Fibroblast of skin of abdomen (primary cell): Measurements from ENCODE around the gene FBXO31. TPM values are rescaled to one million over a fixed set of nuclear protein-coding genes. Genes with fewer than 3 reads are reported as not detected.

Experiments used
- DNase-seq: peaks from one replicate; pipeline ENCODE4 v3.0.0-alpha.2; 2013
- polyA plus RNA-seq, 2 experiments: library from polyadenylated mRNA; unstranded; fragments of 120-200 nt; gene quantifications; one replicate each; pipeline ENCODE4 v1.2.1, GENCODE V29; 2013; ENCODE audit not compliant: insufficient read length in 2 of 2

The FBXO31 gene, protein sequence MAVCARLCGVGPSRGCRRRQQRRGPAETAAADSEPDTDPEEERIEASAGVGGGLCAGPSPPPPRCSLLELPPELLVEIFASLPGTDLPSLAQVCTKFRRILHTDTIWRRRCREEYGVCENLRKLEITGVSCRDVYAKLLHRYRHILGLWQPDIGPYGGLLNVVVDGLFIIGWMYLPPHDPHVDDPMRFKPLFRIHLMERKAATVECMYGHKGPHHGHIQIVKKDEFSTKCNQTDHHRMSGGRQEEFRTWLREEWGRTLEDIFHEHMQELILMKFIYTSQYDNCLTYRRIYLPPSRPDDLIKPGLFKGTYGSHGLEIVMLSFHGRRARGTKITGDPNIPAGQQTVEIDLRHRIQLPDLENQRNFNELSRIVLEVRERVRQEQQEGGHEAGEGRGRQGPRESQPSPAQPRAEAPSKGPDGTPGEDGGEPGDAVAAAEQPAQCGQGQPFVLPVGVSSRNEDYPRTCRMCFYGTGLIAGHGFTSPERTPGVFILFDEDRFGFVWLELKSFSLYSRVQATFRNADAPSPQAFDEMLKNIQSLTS
- polyA plus RNA-seq (2013, experiment 1 of 2; ENCODE audit: insufficient read length): 23.4 TPM
- polyA plus RNA-seq (2013, experiment 2 of 2; ENCODE audit: insufficient read length): 24.3 TPM

GRCh38 chr16:87383505-87384161 is at the start of gene FBXO31:
TSS of gene FBXO31 (minus strand) at chr16:87383776. CDS start at chr16:87383744, 32 bp downstream.
- DNase-seq: peak; percentile 96

DNA sequence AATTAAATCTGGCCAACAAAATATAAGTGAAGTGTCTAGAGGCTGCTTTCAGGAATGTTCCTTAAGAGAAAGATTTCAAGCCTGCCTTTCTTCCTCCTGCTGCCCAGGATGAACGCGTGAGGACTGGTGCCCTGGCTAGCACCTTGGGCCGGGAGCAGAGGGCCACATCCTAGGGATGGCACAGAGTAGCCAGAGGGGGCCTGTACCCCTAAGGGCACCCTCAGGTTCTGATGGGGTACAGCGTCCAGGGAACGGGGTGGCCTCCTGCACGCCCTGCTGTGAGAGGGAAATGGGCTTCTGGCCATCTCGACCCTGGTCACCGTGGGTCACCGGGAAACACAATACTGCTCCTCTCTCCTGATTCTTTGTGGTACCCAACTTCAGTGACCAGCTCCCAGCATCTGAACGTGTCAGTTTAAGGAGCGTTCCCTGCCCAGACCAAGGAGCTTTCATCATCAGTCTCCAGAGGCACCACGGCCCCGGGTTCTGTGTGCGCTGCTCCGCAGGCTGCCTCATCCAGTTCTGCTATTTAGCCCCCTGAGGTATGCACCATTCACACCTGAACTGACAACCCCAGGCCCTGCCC is 48.8 kb upstream of the FBXO31 start:
- DNase-seq: no peak

GRCh38 chr16:87431926-87432325 is 48.4 kb upstream of the FBXO31 start:
- DNase-seq: peak; percentile 79

GRCh38 chr16:87426423-87427215 is 43.0 kb upstream of the FBXO31 start:
- DNase-seq: no peak

- DNase-seq: no peak
These were observed 42.4 kb upstream of the FBXO31 start for GRCh38 chr16:87425941-87426340.

GRCh38 chr16:87424266-87424665 is 40.7 kb upstream of the FBXO31 start:
- DNase-seq: no peak

DNA sequence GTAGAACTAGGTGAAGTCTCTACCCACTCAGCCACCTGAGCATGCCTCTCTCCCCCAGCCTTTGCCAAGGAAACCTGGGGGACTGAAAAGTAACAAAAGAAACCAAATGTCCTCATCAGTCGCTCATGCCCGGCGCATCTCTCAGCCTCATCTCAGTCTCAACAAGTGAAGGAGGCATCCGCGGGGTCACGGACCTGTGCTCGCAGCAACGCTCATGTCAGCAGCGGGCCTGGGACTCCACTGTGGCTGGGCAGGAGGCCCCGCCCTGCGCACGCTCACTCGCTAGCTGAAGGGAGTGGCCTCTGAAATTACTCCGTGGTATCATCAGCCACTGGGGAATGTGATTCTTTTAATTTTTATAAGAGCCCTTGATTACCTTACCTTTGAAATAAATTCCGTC is 39.9 kb upstream of the FBXO31 start:
- DNase-seq: no peak

DNA sequence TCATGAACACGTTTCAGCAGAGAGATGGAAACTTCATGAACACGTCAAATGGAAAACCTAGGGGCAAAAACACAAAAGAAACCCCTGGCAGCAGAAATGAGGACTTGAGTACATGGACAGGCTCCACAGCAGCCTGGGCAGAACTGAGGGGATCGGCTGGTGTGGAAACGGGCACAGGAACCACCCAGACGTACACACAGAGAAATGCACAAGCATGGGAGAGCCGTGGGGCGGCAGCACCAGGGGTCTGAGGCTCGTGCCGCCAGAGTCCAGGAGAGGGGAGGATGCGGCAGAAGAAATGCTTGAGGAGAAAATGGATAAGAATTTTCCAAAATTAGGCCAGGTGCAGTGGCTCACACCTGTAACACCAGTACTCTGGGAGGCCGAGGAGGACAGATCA is 38.5 kb upstream of the FBXO31 start:
- DNase-seq: no peak

- DNase-seq: no peak
These were observed 37.7 kb upstream of the FBXO31 start for GRCh38 chr16:87421003-87421912.

- no peak for DNase-seq
These were observed 36.7 kb upstream of the FBXO31 start for GRCh38 chr16:87420026-87421002.

DNA sequence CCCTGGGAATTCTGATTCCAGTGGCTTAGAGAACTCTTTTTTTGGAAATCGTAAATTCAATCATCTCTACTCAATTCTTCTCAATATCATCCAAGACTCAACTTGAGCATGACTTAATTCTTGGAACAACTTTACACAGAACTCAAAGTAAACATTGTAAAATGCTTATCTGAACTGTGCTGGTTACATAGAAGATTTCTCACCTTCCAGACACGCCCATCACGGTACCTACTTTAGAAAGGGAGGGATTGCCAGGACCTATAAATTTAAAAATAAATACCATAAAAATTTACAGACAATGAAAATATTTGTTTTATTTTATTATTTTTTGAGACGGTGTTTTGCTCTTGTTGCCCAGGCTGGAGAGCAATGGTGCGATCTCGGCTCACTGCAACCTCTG is 35.1 kb upstream of the FBXO31 start:
- DNase-seq: no peak

- DNase-seq: no peak
These were observed 34.6 kb upstream of the FBXO31 start for GRCh38 chr16:87418216-87418615.

DNA sequence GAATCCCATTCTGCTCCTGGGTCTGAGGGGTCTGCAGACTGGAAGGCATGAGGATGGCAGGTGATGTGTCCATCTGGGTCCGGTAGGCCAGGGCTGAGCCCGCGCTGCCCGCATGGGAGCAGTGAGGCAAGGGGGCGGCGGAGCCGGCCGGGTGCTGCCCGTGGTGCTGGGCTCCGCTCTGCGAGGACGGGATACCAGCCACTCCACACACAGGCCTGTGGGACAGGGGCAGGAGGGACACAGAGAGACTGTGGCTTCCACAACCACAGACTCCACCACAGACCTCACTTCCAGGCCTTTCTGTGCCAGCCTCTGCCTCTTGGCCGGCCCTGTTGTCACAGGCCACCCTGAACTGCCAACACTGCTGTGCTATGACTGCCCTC is 33.9 kb upstream of the FBXO31 start:
- DNase-seq: no peak

GRCh38 chr16:87416826-87417527 is 33.4 kb upstream of the FBXO31 start:
- DNase-seq: peak; percentile 59

- DNase-seq: no peak
These were observed 31.9 kb upstream of the FBXO31 start for GRCh38 chr16:87415441-87415840.

GRCh38 chr16:87414251-87414680 is 30.7 kb upstream of the FBXO31 start:
- no peak for DNase-seq

GRCh38 chr16:87412996-87413421 is 29.4 kb upstream of the FBXO31 start:
- DNase-seq: no peak

DNA sequence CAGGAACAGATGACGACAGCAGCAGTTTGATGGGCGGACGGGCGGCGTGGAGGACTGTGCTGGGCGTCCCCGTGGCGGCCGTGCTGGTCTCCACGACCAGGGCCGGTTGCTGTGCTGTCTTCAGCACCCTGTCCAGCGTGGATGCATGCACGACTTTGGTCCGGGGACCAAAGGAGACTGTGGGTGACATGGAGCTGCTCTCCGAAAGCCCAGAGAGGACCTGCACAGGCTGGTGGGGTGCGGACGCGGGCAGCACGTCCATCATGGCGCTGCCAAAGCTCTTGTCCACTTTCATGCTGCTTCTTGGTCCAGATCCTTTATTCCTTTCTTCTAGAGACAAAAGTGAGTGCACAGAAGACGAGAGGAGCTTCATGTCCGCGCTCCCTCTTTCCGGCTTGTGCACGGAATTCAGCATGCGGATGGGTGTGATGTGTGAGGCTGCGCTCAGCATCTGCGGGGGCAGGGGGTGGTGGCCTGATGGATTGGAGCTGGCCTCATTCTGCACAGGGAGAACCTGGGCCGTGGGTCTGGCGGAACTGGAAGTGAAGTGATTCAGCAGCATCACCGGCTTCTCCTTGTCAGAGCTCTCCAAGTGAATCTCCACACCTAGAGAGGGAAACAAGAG is 28.9 kb upstream of the FBXO31 start:
- DNase-seq: no peak
